Transverse colon (tissue), 4 donors: ENCODE measurements around the gene NECTIN4.

ENCODE experiments used
- CTCF ChIP-seq, 5 experiments: fragments of 200-600 bp in 3 of 5; fragments of 450-650 bp in 2 of 5; sonication (generic) in 3 of 5; IDR thresholded peaks; 1 replicate in 2 of 5; 2 replicates in 3 of 5; pipeline ENCODE4 v1.5.1; 2016 to 2017; ENCODE audit warnings: antibody characterized with exemption in 5 of 5, inconsistent platforms in 3 of 5, mild to moderate bottlenecking in 2 of 5, moderate library complexity in 1 of 5
- EP300 ChIP-seq: sonication (generic); formaldehyde crosslinking; IDR thresholded peaks from one replicate; pipeline ENCODE4 v1.6.1; 2017; ENCODE audit warnings: antibody characterized with exemption, low read depth
- POLR2A ChIP-seq: fragments of 450-650 bp; IDR thresholded peaks from one replicate; pipeline ENCODE4 v1.6.1; 2016; ENCODE audit warnings: antibody characterized with exemption, mild to moderate bottlenecking, moderate library complexity
- POLR2AphosphoS5 ChIP-seq, 3 donors: sonication (generic); formaldehyde crosslinking; IDR thresholded peaks; one replicate each; pipeline ENCODE4 v1.6.1; 2016; ENCODE audit warnings: antibody characterized with exemption in 3 of 3

- TF ChIP-seq CTCF (IDR thresholded peaks at IDR 0.05) = no peak
- no peak for TF ChIP-seq POLR2A
- no peak for TF ChIP-seq POLR2AphosphoS5 (IDR thresholded peaks at IDR 0.05)
- no peak for TF ChIP-seq EP300
Observed at GRCh38 chr1:161044535-161044907, 44.8 kb downstream of the NECTIN4 start.
